ENCODE data around the gene CDH13. TPM values are rescaled to one million over a fixed set of nuclear protein-coding genes. Genes with fewer than 3 reads are reported as not detected.

CDH13 gene
- total RNA-seq, 1 experiment from 2014 or later = 0.56 TPM

DNA sequence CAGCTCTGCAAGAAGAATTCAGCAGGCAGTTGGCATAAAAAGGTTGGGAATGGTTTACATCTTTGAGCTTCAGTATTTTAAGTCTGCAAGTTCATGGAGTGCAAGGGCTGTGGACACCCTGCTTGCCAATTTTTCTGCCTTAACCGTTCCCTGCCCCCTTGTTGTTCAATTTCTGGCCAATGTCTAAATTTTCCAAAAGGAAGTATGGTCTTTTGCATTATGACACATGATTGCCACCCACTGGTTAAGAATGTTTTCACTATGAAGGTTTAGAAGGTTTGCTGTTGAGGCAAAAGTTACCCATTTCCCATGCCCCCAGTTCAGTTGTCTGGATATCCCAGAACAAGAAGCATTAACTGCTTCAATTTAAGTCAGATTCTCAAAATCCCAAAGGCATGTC is 441.9 kb downstream of the CDH13 start:
- Histone ChIP-seq H3K9ac (ENCODE audit: low read length) (peak overlapping the region; percentile 0; the same call in 1 of the 2 replicates), H3K27ac (ENCODE audit: low read length) (peak overlapping the region; percentile 100)

DNA sequence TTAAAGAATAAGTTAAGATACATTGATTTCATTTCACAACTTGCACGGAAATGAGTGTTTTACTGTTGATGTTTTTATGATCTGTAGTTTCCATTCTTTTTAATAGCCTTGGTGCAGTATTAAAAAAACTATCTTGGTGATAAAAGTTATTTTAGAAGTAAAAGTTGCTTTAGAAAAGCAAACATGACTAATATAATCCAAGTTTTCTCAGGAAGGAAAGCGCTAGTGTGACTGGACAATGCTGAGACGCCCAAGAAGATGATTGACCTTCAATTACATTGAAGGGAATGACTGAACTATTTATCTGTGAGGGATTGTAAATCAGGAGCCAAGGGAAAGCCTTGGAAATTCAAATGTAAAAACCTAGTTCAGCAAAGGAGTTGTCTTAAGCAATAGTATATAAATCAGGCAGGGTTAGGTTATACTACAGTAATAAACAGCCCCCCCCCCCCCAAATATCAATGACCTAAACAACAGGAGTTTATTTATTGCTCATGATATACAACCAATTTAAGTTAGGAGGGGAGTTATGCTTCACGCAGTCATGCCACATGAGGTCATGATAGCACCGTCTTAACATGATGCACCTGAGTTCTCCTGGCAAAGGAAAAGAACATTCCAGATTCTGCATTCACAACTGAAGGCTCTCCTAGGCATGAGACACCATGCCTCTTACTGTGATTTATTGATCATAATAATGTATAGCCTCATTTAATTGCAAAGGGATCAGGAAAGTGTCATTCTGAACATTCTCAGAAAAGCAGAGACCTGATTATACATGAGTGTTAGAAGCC is 443.8 kb downstream of the CDH13 start:
- Histone ChIP-seq H3K9me3 (ENCODE audit: low read length) (no peaks in the 10 kb centered on the region), H3K9me2 (replicated peaks; ENCODE audit: insufficient read depth, low read length) (no peaks in the 10 kb centered on the region), H3K27me3 (ENCODE audit: low read length) (no peaks in the 10 kb centered on the region), H2AFZ (ENCODE audit: low read length) (peak overlapping the region; percentile 52; the same call in 1 of the 2 replicates), H3K79me2 (ENCODE audit: low read length) (no peaks in the 10 kb centered on the region), H3K4me2 (ENCODE audit: low read depth, low read length, poor library complexity, severe bottlenecking) (no peak overlapping the region), H3K9ac (ENCODE audit: low read length) (no peak overlapping the region), H4K20me1 (ENCODE audit: insufficient read depth, low read depth, low read length) (no peaks in the 10 kb centered on the region), H3K4me1 (ENCODE audit: low read length) (peaks cover 58% of the 10 kb centered on the region), H3K27ac (ENCODE audit: low read length) (no peak overlapping the region), H3K36me3 (ENCODE audit: insufficient read depth, low read length) (no peaks in the 10 kb centered on the region), H3K4me3 (ENCODE audit: low read length) (no peak overlapping the region)
- DNase-seq = no peak

More for the DNA sequence above, 441.9 kb downstream of the CDH13 start:
- H4K20me1 ChIP-seq (ENCODE audit: insufficient read depth, low read depth, low read length) = no peaks in the 10 kb centered on the region
- no peak overlapping the region for H2AFZ ChIP-seq (ENCODE audit: low read length)
- no peak overlapping the region for H3K4me2 ChIP-seq (ENCODE audit: low read depth, low read length, poor library complexity, severe bottlenecking)
- peaks cover 77% of the 10 kb centered on the region for H3K4me1 ChIP-seq (ENCODE audit: low read length)
- DNase-seq = peak; percentile 89
- no peak overlapping the region for H3K4me3 ChIP-seq (ENCODE audit: low read length)
- no peaks in the 10 kb centered on the region for H3K79me2 ChIP-seq (ENCODE audit: low read length)
- H3K9me3 ChIP-seq (ENCODE audit: low read length) = no peaks in the 10 kb centered on the region
- no peaks in the 10 kb centered on the region for H3K36me3 ChIP-seq (ENCODE audit: insufficient read depth, low read length)
- no peaks in the 10 kb centered on the region for H3K27me3 ChIP-seq (ENCODE audit: low read length)
- H3K9me2 ChIP-seq (replicated peaks; ENCODE audit: insufficient read depth, low read length) = no peaks in the 10 kb centered on the region

DNA sequence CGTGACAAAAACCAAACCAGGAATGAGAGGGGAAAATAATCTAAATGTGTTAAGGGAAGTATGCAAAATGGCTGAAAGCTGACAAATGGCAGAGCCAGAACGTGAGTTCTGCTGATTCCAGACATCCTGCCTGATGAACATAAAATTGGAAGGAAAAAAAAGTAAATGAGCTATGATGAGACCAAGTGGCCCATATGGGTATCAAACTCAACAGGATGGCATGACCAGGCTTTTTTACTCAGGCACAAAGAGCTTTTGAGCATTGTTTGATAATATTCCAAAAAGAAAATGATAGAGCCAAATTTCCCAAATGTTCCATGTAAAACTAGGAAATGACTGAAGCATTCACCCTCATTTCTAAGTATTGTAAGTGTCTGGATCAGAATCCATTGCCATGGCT is 449.2 kb downstream of the CDH13 start:
- no peaks in the 10 kb centered on the region for H3K27me3 ChIP-seq (ENCODE audit: low read length)
- H3K27ac ChIP-seq (ENCODE audit: low read length) = no peak overlapping the region
- H3K9me2 ChIP-seq (replicated peaks; ENCODE audit: insufficient read depth, low read length) = no peaks in the 10 kb centered on the region
- H3K36me3 ChIP-seq (ENCODE audit: insufficient read depth, low read length) = no peaks in the 10 kb centered on the region
- no peak overlapping the region for H3K9ac ChIP-seq (ENCODE audit: low read length)
- no peak overlapping the region for H3K4me2 ChIP-seq (ENCODE audit: low read depth, low read length, poor library complexity, severe bottlenecking)
- no peaks in the 10 kb centered on the region for H3K79me2 ChIP-seq (ENCODE audit: low read length)
- H2AFZ ChIP-seq (ENCODE audit: low read length) = no peak overlapping the region
- no peaks in the 10 kb centered on the region for H3K9me3 ChIP-seq (ENCODE audit: low read length)
- DNase-seq = no peak
- H3K4me1 ChIP-seq (ENCODE audit: low read length) = peaks cover 6% of the 10 kb centered on the region
- no peak overlapping the region for H3K4me3 ChIP-seq (ENCODE audit: low read length)
- no peaks in the 10 kb centered on the region for H4K20me1 ChIP-seq (ENCODE audit: insufficient read depth, low read depth, low read length)

DNA sequence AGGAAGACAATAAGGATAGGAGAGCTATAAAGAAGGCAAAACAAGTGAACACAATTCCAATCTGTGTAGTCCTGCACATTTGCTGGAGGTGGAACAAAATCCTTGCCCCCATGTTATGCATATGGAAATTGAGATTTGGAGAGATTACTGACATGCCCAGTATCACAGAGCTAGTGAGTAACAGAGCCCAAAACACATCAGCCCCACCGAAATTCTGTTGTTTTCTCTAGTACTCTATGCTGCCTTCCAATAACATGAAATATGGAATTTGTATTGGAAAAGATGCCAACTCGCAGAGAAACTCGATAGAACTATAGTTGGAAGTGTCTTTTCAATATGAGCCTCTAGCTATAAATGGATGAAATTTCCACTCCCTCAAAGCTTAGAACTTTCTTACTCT is 456.6 kb downstream of the CDH13 start:
- Histone ChIP-seq H3K4me2 (ENCODE audit: low read depth, low read length, poor library complexity, severe bottlenecking) (no peak overlapping the region), H3K9me3 (ENCODE audit: low read length) (peaks cover 4% of the 10 kb centered on the region), H3K4me3 (ENCODE audit: low read length) (no peak overlapping the region), H3K4me1 (ENCODE audit: low read length) (peaks cover 7% of the 10 kb centered on the region), H4K20me1 (ENCODE audit: insufficient read depth, low read depth, low read length) (no peaks in the 10 kb centered on the region), H3K79me2 (ENCODE audit: low read length) (no peaks in the 10 kb centered on the region), H3K27ac (ENCODE audit: low read length) (no peak overlapping the region), H3K27me3 (ENCODE audit: low read length) (no peaks in the 10 kb centered on the region), H3K9me2 (replicated peaks; ENCODE audit: insufficient read depth, low read length) (no peaks in the 10 kb centered on the region), H2AFZ (ENCODE audit: low read length) (no peak overlapping the region), H3K9ac (ENCODE audit: low read length) (no peak overlapping the region), H3K36me3 (ENCODE audit: insufficient read depth, low read length) (no peaks in the 10 kb centered on the region)
- DNase-seq = no peak

DNA sequence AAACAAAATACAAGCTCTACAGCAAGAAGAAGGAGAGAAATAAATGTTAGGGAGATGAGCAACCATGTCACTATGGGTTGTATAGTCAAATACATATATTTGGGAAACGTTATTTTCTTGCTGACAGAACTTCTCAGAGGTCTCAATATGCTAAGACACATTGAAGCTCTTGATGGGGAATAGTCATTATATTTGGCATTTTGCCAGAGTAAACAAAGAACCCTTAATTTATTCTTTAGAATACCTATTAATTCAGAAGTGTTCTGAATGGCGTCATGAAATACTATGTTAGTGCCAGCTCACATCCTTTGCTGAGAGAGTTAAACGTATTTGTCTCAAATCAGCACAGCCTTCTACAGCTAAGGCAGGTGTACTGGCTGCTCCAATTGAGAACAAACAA is 458.9 kb downstream of the CDH13 start:
- Histone ChIP-seq H3K27me3 (ENCODE audit: low read length) (no peaks in the 10 kb centered on the region), H3K27ac (ENCODE audit: low read length) (no peak overlapping the region), H3K9me2 (replicated peaks; ENCODE audit: insufficient read depth, low read length) (no peaks in the 10 kb centered on the region), H3K4me2 (ENCODE audit: low read depth, low read length, poor library complexity, severe bottlenecking) (no peak overlapping the region), H3K9ac (ENCODE audit: low read length) (no peak overlapping the region), H4K20me1 (ENCODE audit: insufficient read depth, low read depth, low read length) (no peaks in the 10 kb centered on the region), H3K36me3 (ENCODE audit: insufficient read depth, low read length) (no peaks in the 10 kb centered on the region), H3K4me3 (ENCODE audit: low read length) (no peak overlapping the region), H3K79me2 (ENCODE audit: low read length) (no peaks in the 10 kb centered on the region), H3K9me3 (ENCODE audit: low read length) (peaks cover 4% of the 10 kb centered on the region), H3K4me1 (ENCODE audit: low read length) (peaks cover 7% of the 10 kb centered on the region), H2AFZ (ENCODE audit: low read length) (no peak overlapping the region)
- DNase-seq = no peak

DNA sequence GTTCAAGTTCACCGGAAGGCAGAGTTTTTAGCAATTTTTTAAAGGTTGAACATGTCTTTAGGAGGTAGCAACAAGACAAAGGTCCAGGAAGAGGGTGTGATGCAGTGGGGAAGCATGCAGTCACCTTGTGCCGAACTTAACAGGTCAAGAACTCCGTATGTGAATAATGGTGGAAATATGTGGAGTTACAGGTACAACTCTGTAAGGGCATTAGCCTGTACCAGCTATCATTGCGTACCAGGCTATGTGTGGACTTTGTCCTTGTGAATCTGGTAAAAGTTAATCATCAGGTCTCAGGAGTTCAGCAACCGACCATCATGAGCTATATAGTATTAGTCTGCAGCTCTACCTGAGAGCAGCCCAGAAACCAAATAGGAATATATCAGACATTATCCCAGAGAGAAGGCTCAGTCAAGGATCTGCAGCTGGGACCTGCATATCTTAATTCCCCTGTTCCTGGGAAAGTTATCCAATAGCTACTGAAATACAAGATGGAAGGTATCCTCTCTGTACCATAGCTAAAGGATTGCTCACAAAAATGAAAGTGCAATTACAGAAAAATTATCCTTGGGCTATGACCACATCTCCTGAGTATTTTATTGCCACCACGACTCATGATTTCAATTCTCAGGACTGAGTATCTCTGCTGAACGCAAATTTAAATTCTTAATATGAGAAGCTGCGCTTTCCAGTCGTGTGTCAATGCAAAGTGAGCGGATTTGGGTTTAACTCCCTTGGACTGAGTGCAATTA is 469.3 kb downstream of the CDH13 start:
- peak overlapping the region; percentile 31 for H3K4me2 ChIP-seq (ENCODE audit: low read depth, low read length, poor library complexity, severe bottlenecking)
- H3K9me3 ChIP-seq (ENCODE audit: low read length) = 0 out of 2 replicates have a peak, but pooled peaks cover 4% of the 10 kb centered on the region
- DNase-seq = no peak
- no peaks in the 10 kb centered on the region for H4K20me1 ChIP-seq (ENCODE audit: insufficient read depth, low read depth, low read length)
- H3K9me2 ChIP-seq (replicated peaks; ENCODE audit: insufficient read depth, low read length) = no peaks in the 10 kb centered on the region
- peaks cover 35% of the 10 kb centered on the region for H3K4me1 ChIP-seq (ENCODE audit: low read length)
- no peaks in the 10 kb centered on the region for H3K27me3 ChIP-seq (ENCODE audit: low read length)
- H3K9ac ChIP-seq (ENCODE audit: low read length) = no peak overlapping the region
- no peak overlapping the region for H3K27ac ChIP-seq (ENCODE audit: low read length)
- peak overlapping the region; percentile 12; the same call in 1 of the 2 replicates for H3K4me3 ChIP-seq (ENCODE audit: low read length)
- no peaks in the 10 kb centered on the region for H3K79me2 ChIP-seq (ENCODE audit: low read length)
- H3K36me3 ChIP-seq (ENCODE audit: insufficient read depth, low read length) = no peaks in the 10 kb centered on the region
- H2AFZ ChIP-seq (ENCODE audit: low read length) = no peak overlapping the region; the same call in 1 of the 2 replicates

DNA sequence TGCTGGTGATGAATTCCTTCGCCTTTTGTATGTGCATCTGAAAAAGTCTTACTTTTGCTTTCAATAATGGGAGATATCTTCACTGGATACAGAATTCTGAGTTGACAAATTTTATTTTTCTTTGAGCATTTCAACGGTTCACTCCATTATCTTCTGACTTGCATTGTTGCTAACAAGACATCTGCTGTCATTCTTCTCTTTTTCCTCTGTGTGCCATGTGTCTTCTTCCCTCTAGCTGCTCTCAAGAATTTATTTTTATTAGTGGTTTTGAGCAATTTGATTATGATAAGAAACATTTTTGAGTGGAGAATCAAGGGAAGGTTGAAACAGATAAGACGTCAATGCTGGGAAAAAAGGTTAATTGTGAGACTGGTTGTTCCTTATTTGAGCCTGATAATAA is 471.8 kb downstream of the CDH13 start:
- H3K27me3 ChIP-seq (ENCODE audit: low read length) = no peaks in the 10 kb centered on the region
- H3K9me2 ChIP-seq (replicated peaks; ENCODE audit: insufficient read depth, low read length) = no peaks in the 10 kb centered on the region
- no peak overlapping the region for H3K27ac ChIP-seq (ENCODE audit: low read length)
- no peak overlapping the region for H3K4me2 ChIP-seq (ENCODE audit: low read depth, low read length, poor library complexity, severe bottlenecking)
- no peak for DNase-seq
- H3K9me3 ChIP-seq (ENCODE audit: low read length) = 0 out of 2 replicates have a peak, but pooled peaks cover 4% of the 10 kb centered on the region
- peaks cover 23% of the 10 kb centered on the region for H3K4me1 ChIP-seq (ENCODE audit: low read length)
- no peak overlapping the region for H2AFZ ChIP-seq (ENCODE audit: low read length)
- no peaks in the 10 kb centered on the region for H3K79me2 ChIP-seq (ENCODE audit: low read length)
- H3K4me3 ChIP-seq (ENCODE audit: low read length) = no peak overlapping the region
- no peak overlapping the region for H3K9ac ChIP-seq (ENCODE audit: low read length)
- no peaks in the 10 kb centered on the region for H4K20me1 ChIP-seq (ENCODE audit: insufficient read depth, low read depth, low read length)
- H3K36me3 ChIP-seq (ENCODE audit: insufficient read depth, low read length) = no peaks in the 10 kb centered on the region

DNA sequence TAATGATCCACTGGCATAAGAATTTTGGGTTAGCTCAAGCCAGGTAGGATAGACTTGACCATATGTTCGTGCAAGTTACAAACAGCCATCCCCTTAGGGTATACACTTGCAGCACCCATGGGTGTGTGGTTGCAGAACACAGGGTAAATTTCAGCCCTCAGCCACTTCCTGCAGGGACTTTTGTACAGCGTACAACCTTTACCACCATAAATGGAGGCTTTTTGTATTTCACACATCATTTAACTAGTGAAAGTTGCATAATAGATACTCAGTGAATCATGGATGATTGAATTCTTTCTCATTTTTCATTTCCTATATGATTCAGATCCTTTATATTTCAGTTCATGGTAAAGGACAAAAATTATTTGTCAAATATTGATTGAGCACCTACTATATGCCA is 473.9 kb downstream of the CDH13 start:
- no peak overlapping the region for H3K9ac ChIP-seq (ENCODE audit: low read length)
- peak; percentile 59 for DNase-seq
- H3K27ac ChIP-seq (ENCODE audit: low read length) = no peak overlapping the region
- no peak overlapping the region for H2AFZ ChIP-seq (ENCODE audit: low read length)
- no peaks in the 10 kb centered on the region for H4K20me1 ChIP-seq (ENCODE audit: insufficient read depth, low read depth, low read length)
- H3K4me2 ChIP-seq (ENCODE audit: low read depth, low read length, poor library complexity, severe bottlenecking) = peak overlapping the region; percentile 16
- H3K79me2 ChIP-seq (ENCODE audit: low read length) = no peaks in the 10 kb centered on the region
- H3K9me3 ChIP-seq (ENCODE audit: low read length) = 0 out of 2 replicates have a peak, but pooled peaks cover 4% of the 10 kb centered on the region
- peaks cover 22% of the 10 kb centered on the region for H3K4me1 ChIP-seq (ENCODE audit: low read length)
- H3K36me3 ChIP-seq (ENCODE audit: insufficient read depth, low read length) = no peaks in the 10 kb centered on the region
- H3K27me3 ChIP-seq (ENCODE audit: low read length) = no peaks in the 10 kb centered on the region
- no peak overlapping the region for H3K4me3 ChIP-seq (ENCODE audit: low read length)
- H3K9me2 ChIP-seq (replicated peaks; ENCODE audit: insufficient read depth, low read length) = no peaks in the 10 kb centered on the region
